MV-4-11 (cell line): ENCODE measurements around the gene PKD1L1.

Experiments
- DNase-seq: peaks from one replicate; lab custom pipeline; 2025; lab: John Stamatoyannopoulos, UW

The PKD1L1 gene

DNA sequence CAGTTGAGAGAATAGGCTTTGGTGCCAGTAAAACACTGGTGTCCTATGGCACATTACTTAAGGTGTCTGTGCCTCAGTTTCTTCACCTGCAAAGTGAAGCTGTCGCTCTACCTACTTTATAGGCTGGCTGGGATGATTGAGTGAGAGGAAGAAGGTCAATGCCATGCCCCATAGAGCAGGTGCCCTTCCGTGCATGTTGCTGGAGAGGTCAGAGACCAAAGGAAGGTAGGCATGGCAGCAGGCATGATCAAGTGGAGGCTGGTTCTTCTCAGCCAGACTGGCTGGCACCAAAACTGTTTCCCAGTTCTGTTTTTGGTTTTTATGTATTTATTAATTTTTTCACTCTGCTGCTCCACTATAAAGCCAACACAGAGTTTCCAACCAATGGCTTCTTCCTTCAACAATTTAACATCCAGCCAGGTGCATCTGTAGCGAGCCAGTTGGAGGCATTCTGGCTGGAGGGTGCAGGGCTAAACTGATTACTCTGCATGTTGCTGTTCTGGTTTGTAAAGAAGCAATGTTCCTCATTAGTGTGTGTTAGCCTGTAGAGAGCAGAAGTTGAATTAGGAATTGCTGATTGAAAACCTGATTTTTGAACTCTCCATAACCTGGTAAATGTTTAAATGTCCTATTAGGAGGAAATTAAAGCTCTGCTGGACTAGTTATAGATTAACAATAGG is 222.1 kb downstream of the PKD1L1 start:
- DNase-seq: no peak

DNA sequence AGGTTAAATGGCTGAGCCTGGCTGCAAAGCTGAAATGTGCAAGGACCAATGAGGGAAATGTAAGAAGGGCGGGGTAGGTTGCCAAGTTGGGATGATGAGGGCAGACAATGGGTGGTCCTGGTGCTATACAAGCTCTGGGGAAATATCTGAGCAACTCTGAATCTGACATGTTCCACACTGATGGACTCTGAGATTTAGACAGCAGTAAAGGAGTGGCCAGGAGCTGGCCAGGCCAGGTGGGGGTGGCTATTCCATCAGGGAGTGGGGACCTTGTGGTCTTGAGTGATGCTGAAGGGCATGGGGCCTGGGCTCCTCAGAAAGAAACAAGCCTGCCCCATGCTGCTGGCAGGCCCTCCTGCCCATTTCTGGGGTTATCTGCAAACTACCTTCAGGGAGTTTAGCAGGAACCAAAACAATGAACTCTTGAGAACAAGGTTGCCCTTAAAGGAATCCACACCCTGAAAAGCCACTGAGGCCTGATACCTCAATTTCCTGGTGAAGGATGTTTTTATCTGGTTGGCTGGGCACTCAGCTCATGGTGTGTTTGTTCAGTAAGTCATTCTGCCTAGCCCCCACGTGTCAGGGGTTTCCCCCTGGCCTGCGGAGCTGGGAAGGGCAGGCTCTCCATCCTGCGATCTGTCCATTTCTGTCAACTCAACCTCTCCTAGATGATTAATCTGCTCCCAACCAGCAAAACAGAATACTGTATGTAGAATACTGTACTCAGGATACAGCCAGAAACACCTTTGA is 223.1 kb downstream of the PKD1L1 start:
- no peak for DNase-seq
